Ovary (tissue), 3 donors: ENCODE measurements around the gene PDE1A.

Experiments used
- POLR2A ChIP-seq: fragments of 450-650 bp; IDR thresholded peaks from one replicate; pipeline ENCODE4 v1.6.1; 2017; ENCODE audit warnings: antibody characterized with exemption, mild to moderate bottlenecking, moderate library complexity
- TF ChIP-seq, protein P1 (sequence below), 3 donors: fragments of 450-650 bp in 2 of 3; fragments of 200-600 bp in 1 of 3; IDR thresholded peaks; one replicate each; pipeline versions ENCODE4 v1.5.1 to v1.8.0; 2016 to 2022; ENCODE audit warnings: antibody characterized with exemption in 3 of 3, mild to moderate bottlenecking in 1 of 3
- donor health status: DM: no; HTN: no; CAD: no.

- TF ChIP-seq, protein P1, sequence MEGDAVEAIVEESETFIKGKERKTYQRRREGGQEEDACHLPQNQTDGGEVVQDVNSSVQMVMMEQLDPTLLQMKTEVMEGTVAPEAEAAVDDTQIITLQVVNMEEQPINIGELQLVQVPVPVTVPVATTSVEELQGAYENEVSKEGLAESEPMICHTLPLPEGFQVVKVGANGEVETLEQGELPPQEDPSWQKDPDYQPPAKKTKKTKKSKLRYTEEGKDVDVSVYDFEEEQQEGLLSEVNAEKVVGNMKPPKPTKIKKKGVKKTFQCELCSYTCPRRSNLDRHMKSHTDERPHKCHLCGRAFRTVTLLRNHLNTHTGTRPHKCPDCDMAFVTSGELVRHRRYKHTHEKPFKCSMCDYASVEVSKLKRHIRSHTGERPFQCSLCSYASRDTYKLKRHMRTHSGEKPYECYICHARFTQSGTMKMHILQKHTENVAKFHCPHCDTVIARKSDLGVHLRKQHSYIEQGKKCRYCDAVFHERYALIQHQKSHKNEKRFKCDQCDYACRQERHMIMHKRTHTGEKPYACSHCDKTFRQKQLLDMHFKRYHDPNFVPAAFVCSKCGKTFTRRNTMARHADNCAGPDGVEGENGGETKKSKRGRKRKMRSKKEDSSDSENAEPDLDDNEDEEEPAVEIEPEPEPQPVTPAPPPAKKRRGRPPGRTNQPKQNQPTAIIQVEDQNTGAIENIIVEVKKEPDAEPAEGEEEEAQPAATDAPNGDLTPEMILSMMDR (IDR thresholded peaks at IDR 0.05) = no peak
- no peak for TF ChIP-seq POLR2A
Measured at GRCh38 chr2:182410120-182410519, 16.7 kb downstream of the PDE1A start.
